ENCODE results near the gene CREBBP.

DNA sequence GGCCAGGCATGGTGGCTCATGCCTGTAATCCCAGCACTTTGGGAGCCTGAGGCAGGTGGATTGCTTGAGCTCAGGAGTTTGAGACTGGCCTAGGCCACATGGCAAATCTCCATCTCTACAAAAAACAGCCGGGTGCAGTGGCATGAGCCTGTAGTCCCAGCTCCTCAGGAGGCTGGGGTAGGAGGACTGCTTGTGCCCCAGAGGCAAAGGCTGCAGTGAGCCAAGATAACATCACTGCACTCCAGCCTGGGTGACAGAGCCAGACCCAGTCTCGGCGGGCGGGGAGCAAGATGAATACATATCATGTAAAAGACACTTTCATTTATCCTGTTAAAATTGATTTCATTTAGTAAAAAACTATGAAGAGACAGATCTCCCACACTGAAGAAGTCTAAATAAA is 54.6 kb downstream of the CREBBP start:
- TF ChIP-seq CTCF (IDR thresholded peaks at IDR 0.05; ENCODE audit: insufficient read depth, low read depth, low read length) = no peak
- TF ChIP-seq EZH2 (IDR thresholded peaks at IDR 0.05; ENCODE audit: insufficient read depth, low read length) = no peak

Measured in astrocyte (in vitro differentiated cells and primary cell).